Suprapubic skin (tissue), 4 donors: ENCODE measurements around the gene RASSF5. TPM values are rescaled to one million over a fixed set of nuclear protein-coding genes. Genes with fewer than 3 reads are reported as not detected.
A peak's percentile ranks its signal among the peaks of the same experiment; 100 is the strongest.

Experiments used
- DNase-seq, 2 donors: peaks; one replicate each; pipeline ENCODE4 v3.0.0-alpha.2; 2019; ENCODE audit warnings: low spot score in 2 of 2
- H3K27ac ChIP-seq: fragments of 200-600 bp; sonication (generic); one replicate; pipeline ENCODE4 v1.5.1; 2019
- H3K27me3 ChIP-seq: fragments of 200-600 bp; sonication (generic); one replicate; pipeline ENCODE4 v1.5.1; 2019
- H3K36me3 ChIP-seq: fragments of 200-600 bp; sonication (generic); one replicate; pipeline ENCODE4 v1.5.1; 2019
- H3K4me1 ChIP-seq: fragments of 200-600 bp; sonication (generic); one replicate; pipeline ENCODE4 v1.5.1; 2019
- H3K4me3 ChIP-seq: fragments of 200-600 bp; sonication (generic); one replicate; pipeline ENCODE4 v1.5.1; 2019; ENCODE audit warnings: mild to moderate bottlenecking
- H3K9me3 ChIP-seq: fragments of 200-600 bp; sonication (generic); one replicate; pipeline ENCODE4 v1.5.1; 2019
- CTCF ChIP-seq, 2 donors: fragments of 200-600 bp in 1 of 2; fragments of 450-650 bp in 1 of 2; sonication (generic) in 1 of 2; IDR thresholded peaks; one replicate each; pipeline ENCODE4 v1.5.1; 2016 to 2019; ENCODE audit warnings: antibody characterized with exemption in 2 of 2, mild to moderate bottlenecking in 1 of 2, moderate library complexity in 1 of 2
- EP300 ChIP-seq: sonication (generic); formaldehyde crosslinking; IDR thresholded peaks from one replicate; pipeline ENCODE4 v1.6.1; 2017; ENCODE audit warnings: antibody characterized with exemption
- POLR2A ChIP-seq, 2 donors: fragments of 450-650 bp; IDR thresholded peaks; one replicate each; pipeline ENCODE4 v1.6.1; 2017; ENCODE audit warnings: antibody characterized with exemption in 2 of 2, mild to moderate bottlenecking in 2 of 2, moderate library complexity in 2 of 2
- POLR2AphosphoS5 ChIP-seq, 3 donors: sonication (generic); formaldehyde crosslinking; IDR thresholded peaks; one replicate each; pipeline ENCODE4 v1.6.1; 2017; ENCODE audit warnings: antibody characterized with exemption in 3 of 3
- WGBS: methylation state at CpG from one replicate; pipeline ENCODE4 v1.1.5; 2018; 5-methylcytosine and 5-hydroxymethylcytosine counted together
- total RNA-seq, 4 donors: library from RNA; depleted of rRNA; stranded (reverse); fragments of >200 nt; gene quantifications; one replicate each; pipeline ENCODE4 v1.1.0, GENCODE V29; 2016

The RASSF5 gene
- total RNA-seq, 4 donors from 2014 or later = 34.8 to 74.5 (median 64.9) TPM

- H3K27ac ChIP-seq = no peak overlapping the region
- DNase-seq = no peak
- TF ChIP-seq EP300 (no peak), POLR2AphosphoS5 (IDR thresholded peaks at IDR 0.05) (no peak), CTCF (IDR thresholded peaks at IDR 0.05) (no peak), POLR2A (IDR thresholded peaks at IDR 0.05) (no peak)
- H3K4me1 ChIP-seq = peaks cover 33% of the 10 kb centered on the region
- H3K27me3 ChIP-seq = no peaks in the 10 kb centered on the region
- H3K36me3 ChIP-seq = peaks cover 29% of the 10 kb centered on the region
- H3K4me3 ChIP-seq = no peak overlapping the region
- WGBS = 44% methylated on average over 6 of the region's 6 CpGs
- H3K9me3 ChIP-seq = no peaks in the 10 kb centered on the region
Observed at GRCh38 chr1:206496131-206496793, 11.1 kb upstream of the RASSF5 start.

GRCh38 chr1:206497363-206497762, 10.0 kb upstream of the RASSF5 start:
- Histone ChIP-seq H3K27ac (no peak overlapping the region), H3K4me3 (no peak overlapping the region), H3K4me1 (peaks cover 41% of the 10 kb centered on the region), H3K36me3 (peaks cover 18% of the 10 kb centered on the region), H3K9me3 (no peaks in the 10 kb centered on the region), H3K27me3 (no peaks in the 10 kb centered on the region)
- 89% methylated on average over 4 of the region's 4 CpGs for WGBS
- TF ChIP-seq EP300 (no peak), POLR2AphosphoS5 (IDR thresholded peaks at IDR 0.05) (no peak), POLR2A (IDR thresholded peaks at IDR 0.05) (no peak), CTCF (IDR thresholded peaks at IDR 0.05) (no peak)
- DNase-seq = no peak

GRCh38 chr1:206497774-206498173, 9.6 kb upstream of the RASSF5 start:
- Histone ChIP-seq H3K4me3 (no peak overlapping the region), H3K9me3 (no peaks in the 10 kb centered on the region), H3K27me3 (no peaks in the 10 kb centered on the region), H3K27ac (no peak overlapping the region), H3K4me1 (peaks cover 43% of the 10 kb centered on the region), H3K36me3 (peaks cover 14% of the 10 kb centered on the region)
- 61% methylated on average over 3 of the region's 3 CpGs for WGBS
- TF ChIP-seq CTCF (IDR thresholded peaks at IDR 0.05) (no peak), POLR2AphosphoS5 (IDR thresholded peaks at IDR 0.05) (no peak), POLR2A (IDR thresholded peaks at IDR 0.05) (no peak), EP300 (no peak)
- no peak for DNase-seq

- Histone ChIP-seq H3K27me3 (no peaks in the 10 kb centered on the region), H3K4me3 (no peak overlapping the region), H3K36me3 (peaks cover 5% of the 10 kb centered on the region), H3K4me1 (peaks cover 48% of the 10 kb centered on the region), H3K9me3 (no peaks in the 10 kb centered on the region), H3K27ac (peak overlapping the region; percentile 11)
- WGBS = 92% methylated on average over 2 of the region's 2 CpGs
- TF ChIP-seq POLR2A (IDR thresholded peaks at IDR 0.05) = no peak
- no peak for TF ChIP-seq CTCF (IDR thresholded peaks at IDR 0.05)
- no peak for DNase-seq
Observed at GRCh38 chr1:206498685-206499084, 8.6 kb upstream of the RASSF5 start.

- Histone ChIP-seq H3K4me3 (no peak overlapping the region), H3K27ac (no peak overlapping the region), H3K9me3 (no peaks in the 10 kb centered on the region), H3K36me3 (no peaks in the 10 kb centered on the region), H3K27me3 (no peaks in the 10 kb centered on the region), H3K4me1 (peaks cover 60% of the 10 kb centered on the region)
- 91% methylated on average over 2 of the region's 3 CpGs for WGBS
- TF ChIP-seq POLR2AphosphoS5 (IDR thresholded peaks at IDR 0.05) = no peak
- TF ChIP-seq EP300 = no peak
- TF ChIP-seq POLR2A (IDR thresholded peaks at IDR 0.05) = no peak
- no peak for TF ChIP-seq CTCF (IDR thresholded peaks at IDR 0.05)
- no peak for DNase-seq
Observed at GRCh38 chr1:206500046-206500445, 7.3 kb upstream of the RASSF5 start.
